Measurements from ENCODE around the gene PPP2R3A.

GRCh38 chr3:135975053-135975452 is 9.5 kb downstream of the PPP2R3A start:
- TF ChIP-seq EP300 (IDR thresholded peaks at IDR 0.05) (no peak), CTCF (IDR thresholded peaks at IDR 0.05) (no peak), POLR2A (IDR thresholded peaks at IDR 0.05) (no peak)
